Ascending aorta (tissue), 2 donors: ENCODE results near the gene TACC2. TPM values are rescaled to one million over a fixed set of nuclear protein-coding genes. Genes with fewer than 3 reads are reported as not detected.

Experiments used
- DNase-seq, 2 donors: peaks; one replicate each; pipeline ENCODE4 v3.0.0-alpha.2; 2019; ENCODE audit warnings: low spot score in 2 of 2
- H3K27ac ChIP-seq, 2 donors: fragments of 200-600 bp; sonication (generic); one replicate each; pipeline ENCODE4 v1.5.1; 2016 to 2017; ENCODE audit warnings: mild to moderate bottlenecking in 1 of 2
- H3K27me3 ChIP-seq: fragments of 200-600 bp; sonication (generic); one replicate; pipeline ENCODE4 v1.5.1; 2017
- H3K36me3 ChIP-seq, 2 donors: fragments of 200-600 bp; sonication (generic); one replicate each; pipeline ENCODE4 v1.5.1; 2016
- H3K4me1 ChIP-seq, 2 donors: fragments of 200-600 bp; sonication (generic); one replicate each; pipeline ENCODE4 v1.5.1; 2016 to 2017; ENCODE audit warnings: mild to moderate bottlenecking in 1 of 2
- H3K4me3 ChIP-seq, 2 donors: fragments of 200-600 bp; sonication (generic); one replicate each; pipeline ENCODE4 v1.5.1; 2016 to 2017; ENCODE audit warnings: mild to moderate bottlenecking in 1 of 2
- H3K9me3 ChIP-seq, 2 donors: fragments of 200-600 bp; sonication (generic); one replicate each; pipeline ENCODE4 v1.5.1; 2016
- CTCF ChIP-seq, 3 experiments: fragments of 200-600 bp in 2 of 3; fragments of 450-650 bp in 1 of 3; sonication (generic) in 2 of 3; IDR thresholded peaks; one replicate each; pipeline ENCODE4 v1.5.1; 2016 to 2019; ENCODE audit warnings: antibody characterized with exemption in 3 of 3, mild to moderate bottlenecking in 1 of 3, moderate library complexity in 1 of 3
- intact Hi-C: fragments of 100-400 bp; cut with DNase I; formaldehyde crosslinking; loops from one replicate; pipeline ENCODE4 v1.15.1; 2023
- total RNA-seq: library from RNA; depleted of rRNA; stranded (reverse); fragments of >200 nt; gene quantifications from one replicate; pipeline ENCODE4 v1.1.0, GENCODE V29; 2016

The TACC2 gene
- total RNA-seq, 1 donor from 2014 or later: 69.1 TPM

- no peak for TF ChIP-seq CTCF (IDR thresholded peaks at IDR 0.05)
- H3K27ac ChIP-seq: no peak overlapping the region
- peaks cover 0 to 6% of the 10 kb centered on the region in 2 donors for H3K36me3 ChIP-seq
- no peaks in the 10 kb centered on the region for H3K27me3 ChIP-seq
- H3K4me1 ChIP-seq: no peaks in the 10 kb centered on the region
- no peak for DNase-seq
- H3K9me3 ChIP-seq: no peaks in the 10 kb centered on the region
- no peak overlapping the region for H3K4me3 ChIP-seq
- intact Hi-C loops: no loop called here
Measured at GRCh38 chr10:121949451-121949850, 39.5 kb upstream of the TACC2 start.

DNA sequence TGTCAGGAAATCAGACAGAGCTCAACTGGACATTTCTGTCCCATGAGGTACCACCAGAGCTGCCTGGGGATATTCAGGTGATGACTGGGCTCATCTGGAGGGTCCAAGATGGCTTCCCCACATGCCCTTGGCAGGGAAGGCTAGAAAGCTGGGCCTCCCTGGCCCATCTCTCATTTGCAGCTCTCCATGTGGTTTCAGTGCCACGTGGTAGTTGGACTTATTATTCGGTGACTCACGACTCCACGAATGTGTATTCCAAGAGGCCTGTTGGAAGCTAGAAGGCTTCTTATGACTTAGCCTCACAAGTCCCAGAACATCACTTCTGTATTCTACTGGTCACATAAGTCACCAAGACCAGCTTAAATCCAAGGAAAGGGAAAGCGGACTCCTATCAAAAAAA lies 36.7 kb upstream of the TACC2 start:
- H3K4me1 ChIP-seq: no peaks in the 10 kb centered on the region
- no peak for TF ChIP-seq CTCF (IDR thresholded peaks at IDR 0.05)

DNA sequence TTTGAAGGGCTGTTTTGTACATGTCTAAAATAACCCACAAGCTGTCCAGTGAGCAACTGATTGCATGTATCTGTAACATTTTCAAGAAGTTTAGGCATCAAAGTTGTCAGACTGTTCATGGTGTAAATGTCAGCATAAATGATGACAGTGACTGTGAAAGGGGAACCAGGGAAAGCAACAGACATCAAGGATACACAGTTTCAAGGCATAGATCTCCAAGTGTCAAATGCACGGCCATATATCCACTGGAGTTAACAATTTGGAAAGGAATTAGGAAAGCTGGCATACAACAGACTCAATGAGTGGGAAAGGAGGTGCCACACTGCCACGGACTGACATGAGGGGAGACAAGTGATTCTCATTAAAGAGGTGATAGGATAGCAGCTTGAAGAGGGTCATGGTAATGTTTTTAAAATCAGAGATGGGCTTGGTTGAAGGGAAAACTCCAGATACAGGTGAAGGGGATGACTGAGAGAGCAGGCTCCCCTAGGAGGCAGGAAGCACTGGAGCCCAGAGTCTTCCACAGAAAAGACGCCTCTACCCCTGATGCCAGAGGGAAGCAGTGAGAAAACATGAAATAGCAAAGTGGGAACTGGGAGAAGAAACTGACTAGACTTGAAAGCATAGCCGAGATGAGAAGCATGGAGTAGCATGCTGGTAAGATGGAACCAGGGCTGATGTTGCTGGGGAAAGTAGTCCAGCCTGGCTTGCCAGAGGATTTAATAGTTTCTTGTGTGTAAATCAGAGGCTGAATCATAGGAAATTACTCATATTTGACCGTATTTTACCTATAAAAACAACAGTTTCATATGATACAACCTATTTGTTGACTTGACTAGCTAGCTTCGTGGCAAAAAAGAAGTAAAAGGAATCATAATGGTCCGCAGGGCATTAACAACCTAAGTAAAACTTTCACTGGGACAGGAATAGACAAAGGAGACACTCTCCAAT lies 32.6 kb upstream of the TACC2 start:
- intact Hi-C loops: no loop called here
- Histone ChIP-seq H3K4me1 (no peaks in the 10 kb centered on the region), H3K9me3 (no peaks in the 10 kb centered on the region), H3K36me3 (peaks cover 19 to 41% of the 10 kb centered on the region in 2 donors), H3K4me3 (no peak overlapping the region), H3K27me3 (no peaks in the 10 kb centered on the region), H3K27ac (no peak overlapping the region)
- no peak for TF ChIP-seq CTCF (IDR thresholded peaks at IDR 0.05)
- no peak for DNase-seq

More for the DNA sequence above, 36.7 kb upstream of the TACC2 start:
- Histone ChIP-seq H3K9me3 (no peaks in the 10 kb centered on the region), H3K36me3 (peaks cover 0 to 16% of the 10 kb centered on the region in 2 donors), H3K27ac (no peak overlapping the region), H3K27me3 (no peaks in the 10 kb centered on the region), H3K4me3 (no peak overlapping the region)
- DNase-seq: no peak
- intact Hi-C loops: no loop called here

DNA sequence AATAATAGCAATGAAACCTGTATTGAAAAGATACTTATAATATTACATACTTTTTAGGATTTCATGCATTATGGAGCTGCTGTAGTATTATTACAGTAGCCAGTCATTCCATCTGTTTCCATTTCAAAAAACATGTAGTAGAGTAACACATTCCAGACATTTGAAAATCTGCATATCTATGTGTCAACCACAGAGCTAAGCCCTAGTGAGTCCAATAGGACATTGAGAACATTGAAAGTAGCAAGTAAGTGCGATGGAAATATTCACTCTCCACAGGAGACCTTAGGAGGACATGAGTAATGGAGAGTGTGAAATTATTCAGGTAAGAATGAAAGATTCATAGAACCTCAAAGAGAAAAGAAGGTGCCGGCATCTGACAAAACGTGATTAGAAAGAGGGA lies 29.3 kb upstream of the TACC2 start:
- Histone ChIP-seq H3K27me3 (no peaks in the 10 kb centered on the region), H3K4me3 (no peak overlapping the region), H3K4me1 (no peaks in the 10 kb centered on the region), H3K9me3 (no peaks in the 10 kb centered on the region), H3K27ac (no peak overlapping the region), H3K36me3 (peaks cover 25 to 41% of the 10 kb centered on the region in 2 donors)
- intact Hi-C loops: no loop called here
- no peak for TF ChIP-seq CTCF (IDR thresholded peaks at IDR 0.05)
- no peak for DNase-seq

- TF ChIP-seq CTCF (IDR thresholded peaks at IDR 0.05): no peak
- peaks cover 33 to 56% of the 10 kb centered on the region in 2 donors for H3K36me3 ChIP-seq
- no peaks in the 10 kb centered on the region for H3K27me3 ChIP-seq
- no peak overlapping the region for H3K4me3 ChIP-seq
- intact Hi-C loops: no loop called here
- no peak overlapping the region for H3K27ac ChIP-seq
- no peaks in the 10 kb centered on the region for H3K4me1 ChIP-seq
- no peaks in the 10 kb centered on the region for H3K9me3 ChIP-seq
- no peak for DNase-seq
Measured at GRCh38 chr10:121961456-121961855, 27.5 kb upstream of the TACC2 start.
